ENCODE data around the gene KIF3A. TPM values are rescaled to one million over a fixed set of nuclear protein-coding genes. Genes with fewer than 3 reads are reported as not detected.

KIF3A gene
- total RNA-seq, 2 donors from 2014 or later = 5.9 to 14.0 TPM

GRCh38 chr5:132782101-132782500, 44.8 kb upstream of the KIF3A start:
- Histone ChIP-seq H3K36me3 (no peaks in the 10 kb centered on the region), H3K27me3 (replicated peaks; ENCODE audit: insufficient read depth) (no peaks in the 10 kb centered on the region), H3K9me3 (no peaks in the 10 kb centered on the region), H3K27ac (no peak overlapping the region), H3K4me1 (replicated peaks) (no peaks in the 10 kb centered on the region), H3K4me3 (no peak overlapping the region)
- DNase-seq (ENCODE audit: low spot score) = no peak
- no peak for TF ChIP-seq CTCF (IDR thresholded peaks at IDR 0.05)
- no peak for TF ChIP-seq POLR2A (IDR thresholded peaks at IDR 0.05)
- no peak for TF ChIP-seq POLR2AphosphoS5 (IDR thresholded peaks at IDR 0.05)
- WGBS = 78% methylated on average over 4 of the region's 4 CpGs
- intact Hi-C loops (cut with DNase I) = no loop called here

- Histone ChIP-seq H3K4me1 (replicated peaks) (no peaks in the 10 kb centered on the region), H3K9me3 (no peaks in the 10 kb centered on the region), H3K4me3 (no peak overlapping the region), H3K27me3 (replicated peaks; ENCODE audit: insufficient read depth) (no peaks in the 10 kb centered on the region), H3K36me3 (no peaks in the 10 kb centered on the region), H3K27ac (no peak overlapping the region)
- no peak for DNase-seq (ENCODE audit: low spot score)
- WGBS = 96% methylated on average over 4 of the region's 4 CpGs
- intact Hi-C loops (cut with DNase I) = no loop called here
- TF ChIP-seq POLR2A (IDR thresholded peaks at IDR 0.05) = no peak
- no peak for TF ChIP-seq POLR2AphosphoS5 (IDR thresholded peaks at IDR 0.05)
- TF ChIP-seq CTCF (IDR thresholded peaks at IDR 0.05) = no peak
Measured at GRCh38 chr5:132781029-132781428, 43.7 kb upstream of the KIF3A start.

- no peaks in the 10 kb centered on the region for H3K27me3 ChIP-seq (replicated peaks; ENCODE audit: insufficient read depth)
- TF ChIP-seq POLR2AphosphoS5 (IDR thresholded peaks at IDR 0.05) (no peak), POLR2A (IDR thresholded peaks at IDR 0.05) (no peak), CTCF (IDR thresholded peaks at IDR 0.05) (no peak)
- no peaks in the 10 kb centered on the region for H3K36me3 ChIP-seq
- no peak overlapping the region for H3K27ac ChIP-seq
- 89% methylated on average over 1 of the region's 1 CpG for WGBS
- H3K4me3 ChIP-seq = no peak overlapping the region
- no peak for DNase-seq (ENCODE audit: low spot score)
- intact Hi-C loops (cut with DNase I) = no loop called here
- H3K9me3 ChIP-seq = no peaks in the 10 kb centered on the region
- H3K4me1 ChIP-seq (replicated peaks) = no peaks in the 10 kb centered on the region
Measured at GRCh38 chr5:132780577-132780976, 43.2 kb upstream of the KIF3A start.

GRCh38 chr5:132779961-132780360, 42.6 kb upstream of the KIF3A start:
- H3K4me1 ChIP-seq (replicated peaks) = no peaks in the 10 kb centered on the region
- TF ChIP-seq POLR2AphosphoS5 (IDR thresholded peaks at IDR 0.05) (no peak), POLR2A (IDR thresholded peaks at IDR 0.05) (no peak), CTCF (IDR thresholded peaks at IDR 0.05) (no peak)
- intact Hi-C loops (cut with DNase I) = no loop called here
- no peak for DNase-seq (ENCODE audit: low spot score)
- 88% methylated on average over 3 of the region's 3 CpGs for WGBS
- H3K36me3 ChIP-seq = no peaks in the 10 kb centered on the region
- no peaks in the 10 kb centered on the region for H3K27me3 ChIP-seq (replicated peaks; ENCODE audit: insufficient read depth)
- H3K4me3 ChIP-seq = no peak overlapping the region
- H3K9me3 ChIP-seq = no peaks in the 10 kb centered on the region
- no peak overlapping the region for H3K27ac ChIP-seq

- Histone ChIP-seq H3K36me3 (no peaks in the 10 kb centered on the region), H3K27ac (no peak overlapping the region), H3K9me3 (no peaks in the 10 kb centered on the region), H3K4me3 (no peak overlapping the region), H3K4me1 (replicated peaks) (no peaks in the 10 kb centered on the region), H3K27me3 (replicated peaks; ENCODE audit: insufficient read depth) (no peaks in the 10 kb centered on the region)
- WGBS = 83% methylated on average over 5 of the region's 5 CpGs
- TF ChIP-seq CTCF (IDR thresholded peaks at IDR 0.05) = no peak
- TF ChIP-seq POLR2A (IDR thresholded peaks at IDR 0.05) = no peak
- TF ChIP-seq POLR2AphosphoS5 (IDR thresholded peaks at IDR 0.05) = no peak
- intact Hi-C loops (cut with DNase I) = no loop called here
- DNase-seq (ENCODE audit: low spot score) = no peak
Measured at GRCh38 chr5:132778856-132779255, 41.5 kb upstream of the KIF3A start.

All from prostate gland (tissue), 2 donors.